HG03520 (cell line): ENCODE results near the gene REV3L.
"Not testable (repeated sequence)": the region's sequence is repeated elsewhere in the genome, so short reads cannot be mapped to it uniquely, and the experiment has no call there.

Experiments
- ATAC-seq: cut with Tn5 transposase; IDR thresholded peaks from one replicate; pipeline ENCODE4 v1.9.1; 2021; ENCODE audit warnings: mild to moderate bottlenecking, moderate library complexity; ENCODE audit not compliant: unreplicated experiment

The REV3L gene

GRCh38 chr6:111266276-111266675 is 216.7 kb downstream of the REV3L start:
- no peak for ATAC-seq

GRCh38 chr6:111265842-111266241 is 217.2 kb downstream of the REV3L start:
- ATAC-seq = no peak

GRCh38 chr6:111263837-111264236 is 219.2 kb downstream of the REV3L start:
- ATAC-seq = no peak

DNA sequence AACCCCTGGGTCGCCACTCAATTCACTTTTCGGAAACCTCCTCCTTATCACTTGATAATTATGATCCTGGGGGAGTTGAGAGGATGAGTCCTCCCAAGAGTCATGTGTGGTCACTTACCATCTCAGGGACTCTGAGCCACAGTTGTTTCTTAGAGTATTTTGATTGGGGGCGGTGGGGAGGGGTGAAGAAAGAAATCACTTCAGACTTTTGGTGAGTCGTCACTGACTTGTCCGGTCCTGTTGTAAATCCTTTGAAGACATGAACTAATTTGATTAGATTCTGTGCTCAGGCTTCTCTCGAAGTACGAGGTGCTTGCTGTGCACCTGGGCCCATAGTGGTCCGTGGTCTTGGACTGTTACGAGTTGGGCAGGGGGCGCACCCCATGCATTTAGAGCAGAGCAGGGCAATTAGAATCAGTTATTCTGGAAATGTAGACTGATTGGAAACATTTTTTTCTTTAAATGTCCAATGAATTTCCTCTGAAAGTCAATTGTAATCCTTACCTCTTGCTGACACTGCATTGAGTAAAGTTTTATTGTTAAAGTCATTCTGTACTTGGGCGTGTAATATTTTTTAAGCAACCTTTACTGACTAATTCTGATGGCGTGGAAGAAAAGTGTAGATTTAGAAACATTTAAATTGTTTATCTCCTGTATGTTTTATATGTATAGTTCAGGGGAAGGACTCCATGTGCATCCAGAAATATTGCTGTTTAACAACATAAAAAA is 222.3 kb downstream of the REV3L start:
- ATAC-seq = no peak

DNA sequence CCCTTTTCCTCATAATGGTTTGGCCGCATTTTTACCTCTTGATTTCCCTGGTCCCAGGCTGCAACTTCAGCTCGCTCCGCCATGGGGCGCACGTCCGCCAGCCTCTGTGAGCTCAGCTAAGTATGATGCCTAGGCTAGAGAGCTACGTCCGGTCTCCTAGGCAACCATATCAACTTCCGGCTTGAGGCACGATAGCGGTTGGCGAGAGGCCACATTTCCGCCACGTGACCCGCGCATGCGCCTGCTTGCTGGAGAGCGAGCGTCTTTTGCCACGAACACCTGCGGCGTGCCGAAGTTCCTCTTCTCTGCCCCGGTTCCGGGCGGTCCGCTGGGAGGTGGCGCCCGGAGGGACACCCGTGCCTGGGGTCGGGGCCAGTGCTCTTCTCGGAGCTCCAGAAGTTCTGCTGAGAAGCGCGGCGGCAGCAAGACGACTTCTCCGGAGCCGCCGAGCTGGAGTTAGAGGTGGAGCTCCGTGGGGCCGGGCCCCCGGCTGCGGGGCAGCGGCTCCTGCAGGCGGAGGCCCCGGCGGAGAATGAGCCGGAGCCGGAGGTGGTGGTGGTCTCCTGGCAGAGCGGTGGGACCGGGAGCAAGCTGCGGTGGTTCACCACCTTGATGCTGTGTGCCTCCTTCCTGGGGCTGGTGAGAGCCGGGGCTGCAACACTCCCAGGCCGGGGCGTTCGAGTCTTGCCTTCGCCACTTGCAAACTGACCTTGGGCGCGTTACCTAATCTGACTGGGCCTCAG is 223.8 kb downstream of the REV3L start:
- ATAC-seq = peak; percentile 98

DNA sequence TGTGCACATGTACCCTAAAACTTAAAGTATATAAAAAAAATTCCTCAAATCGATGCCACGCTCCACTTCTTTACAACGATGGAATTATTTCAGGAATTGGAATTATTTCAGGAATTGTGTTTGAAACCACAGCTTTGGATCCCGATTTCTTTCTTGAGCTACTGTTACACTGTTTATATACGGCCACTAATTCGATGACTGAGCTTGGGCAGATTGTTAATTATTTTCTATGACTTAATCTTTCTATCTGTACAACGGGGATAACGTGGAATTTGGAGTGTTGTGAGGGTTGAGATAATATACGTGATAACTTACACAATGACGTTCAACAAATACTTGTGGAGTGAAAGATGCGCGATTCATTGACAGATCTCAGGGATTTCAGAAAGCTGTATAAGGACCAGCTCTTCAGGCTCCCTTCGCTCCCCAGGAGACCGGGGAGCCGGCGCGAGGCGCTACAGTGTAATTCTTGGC is 224.4 kb downstream of the REV3L start:
- ATAC-seq = peak; percentile 12

DNA sequence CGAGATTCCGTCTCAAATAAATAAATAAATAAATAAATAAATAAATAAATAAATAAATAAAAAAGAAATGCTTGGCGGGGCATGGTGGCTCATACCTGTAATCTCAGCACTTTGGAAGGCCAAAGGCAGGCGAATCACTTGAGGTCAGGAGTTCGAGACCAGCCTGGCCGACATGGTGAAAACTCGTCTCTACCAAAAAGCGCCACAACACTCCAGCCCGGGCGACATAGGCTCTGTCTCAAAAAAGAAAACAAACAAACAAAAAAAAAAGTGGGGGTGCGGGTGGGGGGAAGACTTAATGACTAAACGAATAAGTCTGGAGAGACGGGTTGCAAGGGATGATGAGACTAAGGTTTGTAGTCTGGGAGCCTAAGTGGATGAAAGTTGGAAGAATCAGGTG is 225.0 kb downstream of the REV3L start:
- ATAC-seq = no peak

GRCh38 chr6:111256646-111257045 is 226.4 kb downstream of the REV3L start:
- ATAC-seq = no peak

DNA sequence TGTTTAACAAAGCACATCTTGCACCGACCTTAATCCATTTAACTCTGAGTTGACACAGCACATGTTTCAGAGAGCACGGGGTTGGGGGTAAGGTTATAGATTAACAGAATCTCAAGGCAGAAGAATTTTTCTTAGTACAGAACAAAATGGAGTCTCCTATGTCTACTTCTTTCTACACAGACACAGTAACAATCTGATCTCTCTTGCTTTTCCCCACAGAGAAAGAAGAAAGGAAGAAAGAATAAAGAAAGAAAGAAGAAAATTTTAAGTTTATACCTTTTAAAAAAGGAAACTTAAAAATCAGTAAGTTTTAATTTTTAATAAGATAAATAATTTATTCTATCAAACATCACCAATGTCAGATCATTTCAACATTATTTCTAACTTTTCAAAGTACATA is 227.2 kb downstream of the REV3L start:
- not testable (repeated sequence) for ATAC-seq

- no peak for ATAC-seq
Measured at GRCh38 chr6:111254779-111255166, 228.2 kb downstream of the REV3L start.

DNA sequence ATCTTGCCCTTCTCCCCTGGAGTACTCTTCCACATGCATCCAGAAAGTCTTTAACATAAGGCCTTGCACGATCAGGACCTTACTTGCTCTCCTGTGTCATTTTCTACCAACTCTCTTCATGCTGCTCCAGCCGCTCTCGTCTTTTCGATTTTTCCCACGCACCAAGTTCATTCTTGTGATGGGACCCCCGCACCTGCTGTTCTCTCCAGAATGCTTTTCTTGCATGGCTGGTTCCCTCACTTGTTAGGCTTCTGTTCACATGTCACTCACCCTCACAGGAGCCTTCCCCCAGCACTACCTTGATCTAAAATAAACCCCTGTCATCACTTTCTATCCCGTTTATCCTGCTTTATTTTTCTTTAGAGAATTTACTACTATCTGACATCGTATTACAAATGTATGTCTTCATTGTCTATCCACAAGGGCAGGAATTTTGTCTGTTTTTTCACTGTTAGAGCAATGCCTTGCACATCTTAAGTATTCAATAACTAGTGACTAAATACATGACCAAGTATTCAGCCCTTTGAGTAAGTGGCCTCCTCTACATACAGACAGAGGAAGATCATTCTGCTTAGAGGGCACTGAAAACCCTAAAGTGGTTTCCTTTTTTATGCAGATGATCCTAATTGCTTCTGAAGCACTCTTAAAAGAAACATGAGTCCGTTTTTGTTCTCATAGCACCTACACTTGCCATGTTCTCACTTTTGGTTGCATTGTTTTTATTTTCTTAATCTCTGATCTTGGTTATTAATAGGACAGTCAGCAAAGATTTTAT is 228.8 kb downstream of the REV3L start:
- no peak for ATAC-seq

- no peak for ATAC-seq
Measured at GRCh38 chr6:111252726-111253125, 230.3 kb downstream of the REV3L start.

DNA sequence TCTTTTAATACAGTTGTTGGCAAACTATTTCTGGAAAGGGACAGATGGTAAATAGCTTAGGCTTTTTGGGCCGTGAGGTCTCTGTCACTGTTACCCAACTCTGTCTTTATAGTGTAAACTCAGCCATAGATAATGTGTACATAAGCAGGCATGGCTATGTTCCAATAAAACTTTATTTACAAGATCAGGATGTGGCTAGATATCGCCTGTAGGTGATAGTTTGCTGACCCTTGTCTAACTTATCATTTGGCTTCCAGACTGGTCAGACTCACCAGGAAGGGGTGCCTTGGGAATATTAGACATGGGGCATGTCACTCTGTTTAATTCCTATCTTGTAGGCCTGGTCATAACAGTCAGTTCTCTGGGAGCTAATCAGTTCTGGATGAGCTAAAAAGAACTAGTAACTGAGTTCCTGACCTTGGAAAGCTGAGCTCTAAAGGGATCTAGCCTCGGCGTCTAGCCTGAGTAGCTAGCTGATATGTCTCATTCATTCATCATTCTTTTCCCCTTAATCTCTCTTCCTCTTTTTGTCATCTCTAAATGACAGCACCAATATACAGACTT is 232.1 kb downstream of the REV3L start:
- no peak for ATAC-seq
